Epithelial cell of esophagus (primary cell): ENCODE data around the gene ITGA5.

Experiments
- DNase-seq: peaks from one replicate; pipeline ENCODE4 v3.0.0; 2010; ENCODE audit warnings: low read depth
- H3K4me3 ChIP-seq: 2 replicates; pipeline ENCODE4 v1.5.1; 2011; ENCODE audit warnings: mild to moderate bottlenecking, low read length, control low read depth
- CTCF ChIP-seq: IDR thresholded peaks from 2 replicates; pipeline ENCODE4 v1.5.1; 2011; ENCODE audit warnings: low read depth, mild to moderate bottlenecking, low read length, control low read depth, inconsistent platforms; ENCODE audit not compliant: insufficient read depth; ENCODE audit errors: missing control alignments

Gene ITGA5

GRCh38 chr12:54350743-54351142, 68.3 kb downstream of the ITGA5 start:
- no peak overlapping the region for H3K4me3 ChIP-seq
- no peak for DNase-seq
- no peak for TF ChIP-seq CTCF

GRCh38 chr12:54349679-54350078, 69.4 kb downstream of the ITGA5 start:
- TF ChIP-seq CTCF = no peak
- DNase-seq = no peak
- H3K4me3 ChIP-seq = no peak overlapping the region

- DNase-seq = no peak
- TF ChIP-seq CTCF = no peak
- no peak overlapping the region for H3K4me3 ChIP-seq
Observed at GRCh38 chr12:54349036-54349435, 70.0 kb downstream of the ITGA5 start.
